ENCODE results near the gene MAP2K3.

The MAP2K3 gene

DNA sequence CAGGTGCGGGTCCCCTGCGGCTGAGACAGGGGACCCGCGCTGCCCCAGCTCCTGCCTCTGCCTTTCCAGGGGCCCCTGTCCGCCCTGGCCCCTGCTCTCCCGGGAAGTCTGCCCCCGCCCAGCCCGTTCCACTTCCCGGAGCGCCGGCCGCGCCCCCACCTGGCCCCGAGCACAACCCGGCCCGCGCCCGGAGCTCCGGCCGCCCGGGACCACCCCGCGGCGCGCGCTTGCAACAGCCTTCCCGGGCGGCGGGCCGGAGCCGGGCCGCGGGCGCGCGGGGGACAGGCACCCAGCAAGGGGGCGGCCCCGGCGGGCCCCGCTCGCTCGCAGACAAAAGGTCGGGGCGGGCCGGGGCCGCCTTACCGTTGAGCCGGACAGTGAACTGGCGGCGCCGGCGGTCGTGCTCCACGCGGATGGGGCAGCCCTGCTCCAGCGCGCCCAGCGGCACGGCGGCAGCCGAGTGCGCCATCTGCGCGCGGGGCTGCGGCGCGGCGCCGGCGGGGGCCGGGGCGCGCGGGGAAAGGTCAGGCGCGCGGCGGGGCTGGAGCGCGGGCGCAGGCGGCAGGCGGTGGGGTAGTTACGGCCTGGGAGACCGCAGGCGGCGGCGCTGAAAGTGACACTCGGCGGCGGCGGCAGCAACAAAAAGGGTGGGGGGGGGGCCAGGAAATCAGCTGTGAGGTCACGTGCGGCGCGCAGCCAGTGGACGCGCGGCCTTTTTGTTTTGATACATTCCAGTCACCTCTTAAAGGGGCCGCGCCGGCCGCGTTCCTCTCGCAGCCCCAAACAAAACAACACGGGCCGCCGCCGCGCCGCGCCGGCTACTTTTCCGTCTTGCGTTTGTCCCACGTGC is 31.5 kb upstream of the MAP2K3 start, which contains the start of gene NATD1:
TSS of gene NATD1 (minus strand) at position 615 of the 850 bp plus-strand sequence. CDS start at position 469, 146 bp downstream.
- peak; percentile 76 for DNase-seq

DNA sequence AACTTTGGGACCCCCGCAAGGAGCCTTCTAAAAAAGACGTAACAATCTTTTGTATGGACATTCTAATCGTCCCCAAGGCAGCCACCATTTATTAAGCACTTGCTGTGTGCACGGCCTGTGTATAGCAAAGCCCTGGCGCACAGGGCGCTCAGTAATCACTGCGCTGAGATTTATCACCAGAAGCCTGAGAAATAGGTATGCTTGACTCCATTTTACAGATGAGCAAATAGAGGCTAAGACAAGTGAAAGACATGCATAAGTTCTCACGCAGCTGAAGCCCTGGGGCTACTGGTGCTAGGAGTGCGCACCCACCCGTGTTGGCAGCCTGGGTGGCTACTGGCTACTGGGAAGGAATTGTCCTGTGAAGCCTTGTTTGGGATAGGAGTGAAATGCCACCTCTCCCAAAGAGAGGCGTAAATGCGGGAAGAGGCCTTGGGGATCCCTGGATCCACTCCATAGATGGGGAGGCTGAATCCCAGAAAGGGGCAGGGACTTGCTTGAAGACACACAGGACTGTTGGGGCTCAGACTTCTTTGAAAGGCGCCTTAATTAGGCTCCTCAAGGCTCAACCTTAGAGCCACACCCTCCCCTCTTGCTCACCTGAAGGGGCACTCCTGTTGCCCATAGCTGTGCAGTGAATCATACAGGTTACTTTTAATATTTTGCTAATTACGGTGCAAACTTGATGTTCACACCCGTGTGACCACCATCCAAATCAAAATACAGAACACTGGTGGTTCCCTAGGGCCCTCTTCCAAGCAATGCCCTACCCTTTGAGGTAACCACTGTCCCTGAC is 30.7 kb upstream of the MAP2K3 start:
- no peak for DNase-seq

DNA sequence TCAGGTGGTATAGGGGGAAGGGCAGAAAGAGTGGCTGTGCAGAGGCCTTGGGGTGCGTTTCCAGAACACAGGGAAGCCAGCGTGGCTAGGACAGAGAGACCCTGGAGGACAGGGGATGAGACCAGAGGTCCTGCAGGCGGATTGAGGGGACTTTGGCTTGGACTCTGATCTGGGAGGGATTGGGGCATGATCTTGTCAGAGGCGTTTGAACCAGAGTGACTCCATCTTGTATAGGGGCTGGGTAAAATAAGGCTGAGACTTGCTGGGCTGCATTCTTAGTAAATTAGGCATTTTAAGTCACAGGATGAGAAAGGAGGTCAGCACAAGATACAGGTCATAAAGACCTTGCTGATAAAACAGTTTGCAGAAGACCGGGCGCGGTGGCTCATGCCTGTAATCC is 25.9 kb upstream of the MAP2K3 start:
- DNase-seq, result no peak

DNA sequence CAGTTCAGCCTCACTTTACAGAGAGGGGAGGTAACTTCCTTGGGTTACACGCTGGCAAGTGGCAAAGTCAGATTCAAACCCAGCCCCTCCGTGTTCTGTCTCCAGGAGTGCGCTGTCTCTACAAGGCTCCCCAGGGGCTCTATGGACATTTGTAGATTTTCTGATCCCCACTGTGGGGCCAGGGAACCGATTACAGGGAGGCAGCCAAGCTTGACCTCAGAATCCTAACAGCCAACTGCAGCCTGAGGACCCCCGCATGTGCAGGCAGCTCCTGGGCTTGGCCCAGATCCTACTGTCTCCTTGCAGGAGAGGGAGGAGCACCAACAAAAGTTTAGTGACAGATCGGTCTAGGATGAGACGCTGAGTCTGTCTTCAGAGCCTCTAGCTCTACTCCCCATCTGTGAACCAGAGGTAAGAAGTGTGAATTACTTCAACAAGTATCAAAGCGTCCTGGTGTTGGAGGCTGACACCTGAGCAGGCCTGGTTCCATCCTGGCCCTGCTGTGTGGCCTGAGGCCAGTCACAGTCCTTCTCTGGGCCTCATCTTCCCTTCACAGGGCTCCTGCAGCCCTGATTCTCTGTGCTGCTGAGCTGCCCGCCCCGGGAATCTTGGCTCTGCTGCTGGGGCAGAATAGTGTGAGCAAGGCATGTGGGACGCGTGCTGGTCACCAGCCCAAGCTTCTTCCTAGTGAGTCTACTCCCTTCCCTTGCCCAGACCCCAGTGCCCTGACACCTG is 22.1 kb upstream of the MAP2K3 start:
- DNase-seq, result no peak

DNA sequence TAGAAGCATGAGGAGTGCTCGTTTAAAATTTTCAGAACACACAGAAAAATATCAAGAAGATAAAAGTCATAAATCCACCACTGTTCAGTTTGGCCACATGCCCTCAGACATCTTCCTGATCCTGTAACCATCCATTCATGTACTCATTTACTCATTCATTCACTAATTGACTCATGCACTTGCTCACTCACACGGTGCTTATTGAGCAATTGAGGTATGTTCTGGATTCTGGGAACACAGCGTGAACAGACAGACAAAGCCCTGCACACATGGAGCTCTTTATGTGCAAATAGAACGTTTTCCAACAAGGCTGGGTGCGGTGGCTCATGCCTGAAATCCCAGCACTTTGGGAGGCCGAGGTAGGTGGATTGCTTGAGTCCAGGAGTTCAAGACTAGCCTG is 21.1 kb upstream of the MAP2K3 start:
- peak; percentile 60 for DNase-seq

DNA sequence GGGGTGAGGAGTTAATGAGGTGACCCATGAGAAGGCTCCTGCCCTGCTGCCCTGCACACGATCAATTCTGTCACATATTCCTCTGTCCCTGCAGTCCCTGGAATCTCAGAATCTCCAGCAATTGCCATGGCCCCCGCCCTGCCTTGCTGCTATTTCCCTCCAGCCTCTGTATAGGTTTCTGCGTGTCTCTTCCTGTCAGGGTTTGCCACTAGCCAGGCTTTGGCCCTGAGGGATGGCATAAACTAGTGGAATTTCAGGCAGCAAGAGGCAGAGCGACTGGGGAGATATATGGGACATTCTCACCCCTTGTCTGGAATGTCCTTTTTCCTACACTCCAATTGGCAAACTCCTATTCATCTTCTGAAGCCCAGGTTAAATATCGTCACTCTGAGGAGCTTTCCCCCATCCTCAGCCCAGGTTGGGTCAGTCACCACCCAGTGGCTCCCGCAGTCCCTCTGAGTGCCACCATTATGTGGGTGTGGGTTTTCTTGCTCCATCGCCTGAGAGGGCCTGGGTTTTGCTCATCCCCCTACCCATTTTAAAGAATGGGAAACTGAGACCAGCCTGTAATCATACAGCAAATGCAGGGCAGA is 15.8 kb upstream of the MAP2K3 start:
- no peak for DNase-seq

DNA sequence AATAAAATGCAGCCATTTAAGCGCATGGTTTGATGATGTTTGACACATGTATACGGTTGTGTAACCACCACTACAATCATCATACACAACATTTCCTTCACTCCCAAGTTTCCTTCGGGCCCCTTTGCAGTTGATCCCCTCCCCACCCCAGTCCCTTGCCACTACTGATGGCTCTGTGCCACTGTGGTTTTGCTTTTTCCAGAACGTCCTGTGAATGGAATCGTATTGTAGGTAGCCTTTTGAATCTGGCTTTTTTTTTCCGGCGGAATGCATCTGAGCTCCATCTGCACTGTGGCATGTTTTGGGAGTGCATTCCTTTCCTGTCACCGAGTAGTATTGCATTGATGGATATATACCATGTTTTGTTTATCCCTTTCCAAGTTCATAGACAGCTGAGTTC is 15.1 kb upstream of the MAP2K3 start:
- no peak for DNase-seq

DNA sequence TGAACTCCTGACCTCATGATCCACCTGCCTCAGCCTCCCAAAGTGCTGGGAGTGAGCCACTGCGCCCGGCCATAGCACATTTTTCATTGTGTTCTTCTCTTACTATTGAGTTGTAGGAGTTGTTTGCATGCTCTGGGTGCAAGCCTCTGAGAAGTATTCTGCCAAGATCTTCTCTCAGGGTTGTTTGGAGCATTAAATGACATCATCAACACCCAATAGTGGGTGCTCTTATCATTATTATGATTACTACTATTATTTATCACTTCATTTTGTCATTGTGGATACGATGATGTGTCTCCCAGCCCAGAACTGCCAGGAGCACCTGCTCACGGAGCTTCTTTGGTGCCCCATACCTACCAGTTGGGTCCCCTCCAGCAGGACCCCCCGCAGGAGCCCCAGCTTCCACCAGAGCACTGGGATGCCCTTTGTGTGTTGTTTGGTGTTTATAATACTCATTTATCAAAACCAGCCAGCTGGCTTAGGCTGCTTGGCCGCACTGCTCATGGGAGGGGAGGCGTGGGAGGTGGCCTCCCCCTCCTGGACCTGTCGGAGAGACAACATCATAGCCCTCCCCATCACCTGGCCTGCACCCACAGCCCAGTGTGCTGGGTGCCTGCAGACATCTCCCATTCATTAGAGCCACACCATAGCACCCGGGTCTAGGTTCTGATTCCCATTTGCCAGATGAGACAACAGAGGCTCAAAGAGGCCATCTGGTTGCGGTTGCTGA is 12.9 kb upstream of the MAP2K3 start:
- DNase-seq, result no peak

DNA sequence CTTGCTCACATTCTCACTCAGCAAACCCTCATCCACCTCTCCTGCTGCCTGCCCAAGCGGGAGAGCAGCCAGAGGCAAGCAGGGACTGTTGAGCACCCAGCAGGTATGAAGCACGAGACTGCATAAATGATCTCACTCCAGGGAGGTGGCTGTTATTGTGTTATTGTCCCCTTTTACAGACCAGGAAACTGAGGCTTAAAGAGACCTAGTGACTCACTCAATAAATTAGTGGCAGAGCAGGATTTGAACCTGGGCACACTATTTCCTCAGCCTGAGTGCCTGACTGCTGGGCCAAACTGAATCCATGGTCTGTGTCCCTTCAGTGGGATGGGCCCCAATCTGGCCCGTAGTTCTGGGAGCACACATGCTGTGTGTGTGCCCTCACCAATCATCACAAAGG is 12.3 kb upstream of the MAP2K3 start:
- DNase-seq, result no peak

DNA sequence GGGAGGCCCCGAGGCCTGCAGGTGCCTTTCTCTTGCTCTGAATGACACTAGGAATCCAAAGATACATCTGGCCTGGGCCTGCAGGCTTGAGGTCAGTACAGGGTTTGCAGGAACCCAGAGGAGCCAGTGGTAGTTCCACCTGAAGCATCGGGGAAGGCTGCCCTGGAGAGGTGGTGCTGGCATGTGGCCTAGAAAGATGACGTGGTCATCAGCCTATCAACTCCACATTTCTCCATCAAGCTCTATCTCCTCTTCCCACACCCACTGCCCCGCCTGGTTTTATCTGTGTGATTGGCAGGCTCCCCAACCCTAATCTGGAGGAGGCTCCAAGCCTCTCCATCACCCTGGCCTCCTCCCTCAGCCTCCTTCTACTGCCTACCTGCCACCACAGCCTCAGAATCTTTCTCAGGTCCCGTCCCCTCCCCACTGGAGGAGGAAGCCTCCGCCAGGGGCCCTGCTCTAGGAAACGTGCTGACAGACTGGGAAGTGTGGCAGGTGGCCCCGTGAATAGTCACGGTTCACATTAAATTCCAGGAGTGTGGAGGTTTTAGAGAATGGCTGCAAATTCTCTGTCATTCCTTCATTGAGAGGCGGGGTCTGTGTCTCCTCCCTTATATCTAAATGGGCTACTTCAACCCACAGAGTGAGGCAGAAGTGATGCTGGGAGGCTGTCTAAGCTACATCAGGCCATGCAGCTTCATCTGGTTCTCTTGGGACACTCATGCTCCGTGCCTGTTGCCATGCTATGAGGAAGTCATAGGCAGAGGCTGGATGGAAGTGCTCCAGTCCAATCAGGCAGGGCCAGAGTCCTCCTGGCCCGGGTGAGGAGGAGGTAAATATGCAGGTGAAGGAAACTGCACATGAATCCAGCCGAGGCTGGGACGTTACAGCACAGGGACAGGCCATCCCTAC is 11.4 kb upstream of the MAP2K3 start:
- no peak for DNase-seq

DNA sequence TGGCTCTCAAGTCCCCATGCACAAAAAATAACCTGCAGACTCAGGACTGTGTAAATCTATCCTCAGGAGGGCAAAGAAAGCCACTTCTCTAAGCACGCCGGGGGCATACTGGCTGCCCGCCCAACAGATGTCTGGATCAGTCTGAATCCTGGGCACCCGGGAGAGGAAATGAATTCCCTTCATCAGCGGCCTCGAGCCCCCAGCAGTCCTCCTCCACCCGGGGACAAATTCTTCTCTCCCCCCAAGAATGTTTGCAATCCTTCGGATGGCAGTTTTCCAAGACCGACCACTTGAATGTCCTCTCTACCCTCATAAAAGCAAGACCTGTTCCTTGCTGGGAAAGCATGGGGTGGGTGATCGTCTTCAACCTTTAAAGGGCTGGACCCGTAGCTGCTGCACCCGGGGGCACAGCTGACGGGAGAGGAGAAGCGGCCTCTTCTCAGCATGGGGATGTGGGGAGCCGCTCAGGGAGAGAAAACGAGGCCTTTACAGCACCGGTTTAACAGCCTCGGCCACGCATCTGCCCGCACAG is 9.4 kb upstream of the MAP2K3 start:
- DNase-seq, result no peak

DNA sequence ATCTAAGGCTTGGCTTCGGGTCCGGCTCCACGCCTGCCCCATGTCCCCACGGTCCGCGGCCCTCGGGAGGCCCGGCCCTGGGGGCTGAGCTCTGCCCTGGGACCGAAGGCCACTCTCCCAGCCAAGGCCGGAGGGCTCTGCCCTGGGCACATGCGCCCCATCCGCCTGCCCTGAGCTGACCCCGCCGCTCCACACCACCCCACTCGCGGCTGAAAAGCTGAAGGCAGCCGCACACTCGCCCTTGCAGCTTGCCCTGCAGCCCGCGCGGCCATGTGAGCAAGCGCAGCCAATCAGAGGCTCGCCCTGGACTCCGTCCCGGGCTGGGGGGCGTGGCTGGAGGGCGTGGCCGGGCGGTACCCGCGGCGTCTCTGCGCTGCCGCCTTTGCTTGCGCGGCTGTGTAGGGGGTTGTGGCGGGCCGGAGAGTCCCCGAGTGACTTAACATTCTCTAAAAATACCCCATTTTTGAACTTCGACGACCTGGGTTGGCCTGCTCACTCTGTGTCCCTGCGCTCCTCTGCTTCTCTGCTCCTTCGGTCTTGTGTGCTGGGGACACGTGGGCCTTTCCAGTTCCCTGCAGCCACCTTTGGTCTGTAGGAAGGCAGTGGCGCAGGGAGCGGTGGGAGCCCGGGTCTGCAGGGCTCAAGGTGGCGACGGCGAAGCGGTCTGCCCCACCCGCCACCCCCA is 8.8 kb upstream of the MAP2K3 start:
- peak; percentile 96 for DNase-seq

DNA sequence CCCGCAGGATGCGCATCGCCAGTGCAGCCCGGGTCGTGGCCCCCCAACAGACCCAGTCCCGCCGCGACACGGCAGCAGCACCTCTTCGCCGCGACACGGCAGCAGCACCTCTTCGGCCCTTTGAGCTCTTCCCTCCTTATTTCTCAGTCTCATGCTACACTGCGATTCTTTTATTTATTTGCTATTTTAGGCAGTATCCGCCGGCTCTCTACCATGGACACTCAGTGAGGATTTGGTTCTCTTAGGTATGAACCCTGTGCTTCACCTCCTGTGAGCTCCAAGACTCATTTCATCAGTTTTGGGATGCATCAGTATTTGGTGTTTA is 8.3 kb upstream of the MAP2K3 start:
- no peak for DNase-seq

DNA sequence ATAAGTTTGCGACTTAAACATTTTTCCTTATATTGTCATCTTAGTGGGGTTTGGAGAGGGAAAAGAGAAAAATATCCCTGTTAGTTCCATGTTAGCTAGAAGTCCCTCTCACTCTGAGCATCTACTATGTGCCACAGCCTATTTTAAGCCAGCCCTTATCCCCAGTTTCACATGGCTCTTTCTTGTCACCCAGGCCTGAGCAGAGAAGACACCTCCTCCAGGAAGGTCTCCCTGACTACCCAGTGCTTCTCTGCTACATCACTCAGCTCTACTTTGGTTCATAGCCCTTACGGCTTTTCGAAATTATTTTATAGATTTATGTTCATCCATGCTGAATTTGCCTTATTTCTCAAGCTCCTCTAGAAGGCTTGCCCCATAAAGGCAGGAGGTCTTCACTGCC is 7.2 kb upstream of the MAP2K3 start:
- DNase-seq, result no peak

DNA sequence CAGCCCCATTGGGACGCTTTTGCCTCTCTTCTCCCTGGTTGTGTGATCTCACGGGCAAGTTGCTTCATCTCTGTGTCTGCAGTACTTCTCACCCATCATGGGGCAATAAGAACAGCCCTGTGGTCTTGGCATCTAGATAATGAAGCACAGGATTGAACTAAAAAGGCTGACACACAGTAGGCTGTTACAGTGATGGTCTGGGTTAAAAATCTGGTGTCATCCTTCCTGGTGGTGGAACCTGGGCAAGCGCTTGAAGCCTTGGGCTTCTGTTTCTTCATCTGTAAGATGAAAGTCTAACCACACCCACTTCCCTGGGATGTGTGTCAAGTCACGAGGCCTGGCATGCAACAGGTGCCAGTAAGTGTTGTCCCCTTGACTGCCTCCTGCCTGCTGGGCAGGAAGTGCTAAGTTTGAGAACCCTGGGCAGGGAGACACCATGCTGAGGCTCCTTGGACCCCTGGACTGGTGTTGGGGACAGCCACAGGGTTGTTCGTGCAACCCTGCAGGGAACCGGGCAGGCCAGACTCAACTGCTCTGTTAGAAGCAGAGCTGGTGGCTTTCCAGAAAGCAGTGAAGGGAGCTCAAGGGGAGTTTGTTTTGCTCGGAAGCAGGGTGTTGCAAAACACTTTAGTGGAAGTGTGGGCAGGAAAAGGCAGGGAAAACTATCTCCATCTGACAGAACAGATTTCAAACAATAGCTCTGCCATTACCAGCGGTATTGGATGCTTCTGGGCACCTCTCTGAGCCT is 5.9 kb upstream of the MAP2K3 start:
- peak; percentile 70 for DNase-seq

DNA sequence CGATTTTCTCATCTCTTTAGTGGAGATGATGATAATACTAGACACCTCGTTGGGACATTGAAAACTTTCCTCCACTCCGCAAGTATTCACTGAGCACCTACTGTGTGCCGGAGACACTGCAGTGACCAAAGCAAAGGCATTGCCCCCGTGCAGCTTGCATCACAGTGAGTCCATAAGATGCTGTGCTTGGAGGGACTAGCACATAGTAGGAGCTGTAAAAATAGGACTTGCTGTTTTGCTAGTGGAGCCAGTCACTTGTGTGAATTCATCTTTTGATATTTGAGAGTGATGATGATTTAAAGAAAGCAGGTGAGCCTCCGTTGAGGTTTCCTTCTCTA is 5.3 kb upstream of the MAP2K3 start:
- DNase-seq, result no peak

DNA sequence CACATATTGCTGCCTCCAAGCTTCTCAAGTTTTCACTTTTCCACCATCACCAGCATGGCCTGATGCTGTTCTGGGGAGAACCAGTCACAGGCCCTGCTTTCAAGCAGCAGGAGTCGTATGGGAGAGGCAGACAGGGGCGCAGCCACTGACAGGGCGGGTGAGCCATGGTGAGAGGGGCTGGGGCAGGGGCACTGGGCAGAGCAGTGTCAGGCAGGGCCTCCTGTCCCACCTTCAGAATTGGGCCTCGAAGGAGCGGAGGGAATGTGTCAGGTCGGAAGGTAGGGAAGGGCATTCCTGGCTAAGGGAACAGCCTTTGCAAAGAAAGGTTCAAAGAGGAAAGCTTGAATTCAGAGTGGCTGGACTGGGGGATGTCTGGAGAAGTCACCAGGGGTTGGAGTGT is 4.9 kb upstream of the MAP2K3 start:
- no peak for DNase-seq

DNA sequence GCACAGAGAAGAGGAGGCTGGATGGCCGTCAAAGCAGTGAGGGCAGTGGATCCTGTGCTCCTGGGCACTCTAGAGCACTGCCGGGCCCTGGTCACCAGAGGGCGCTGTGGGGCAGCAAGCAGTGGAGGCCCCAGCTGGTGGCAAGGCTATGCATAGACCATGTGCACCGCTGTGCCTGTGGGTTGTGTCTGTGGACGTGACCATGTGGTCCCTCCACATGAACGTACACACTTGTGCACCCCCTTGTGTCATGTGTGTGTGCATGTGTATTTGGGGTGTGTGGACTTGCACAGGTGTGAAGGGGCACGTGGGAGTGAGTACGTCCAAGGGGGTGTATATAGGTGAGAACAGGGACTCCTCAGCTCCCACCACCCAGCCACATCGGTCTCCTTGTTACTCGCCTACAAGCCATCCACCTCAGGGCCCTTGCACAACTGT is 4.4 kb upstream of the MAP2K3 start:
- peak; percentile 94 for DNase-seq

DNA sequence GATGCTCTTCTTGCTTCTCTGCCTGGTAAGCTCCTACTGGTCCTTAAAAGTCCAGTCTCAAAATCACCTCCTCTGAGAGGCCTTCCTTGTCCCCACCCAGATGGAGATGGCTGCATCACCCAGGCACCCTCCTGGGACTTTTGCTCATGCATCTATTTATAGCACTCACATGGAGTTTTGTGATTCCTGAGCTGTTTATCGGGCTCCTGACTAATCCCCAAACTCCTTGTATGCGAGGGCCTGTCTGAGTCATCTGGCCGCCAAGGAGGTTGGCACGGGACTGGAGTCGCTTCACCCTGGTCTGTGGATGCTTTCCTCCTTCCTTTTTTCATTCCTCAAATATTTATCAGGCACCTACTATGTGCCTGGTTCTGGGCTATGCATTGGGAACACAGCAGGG is 2.3 kb upstream of the MAP2K3 start:
- DNase-seq, result no peak

DNA sequence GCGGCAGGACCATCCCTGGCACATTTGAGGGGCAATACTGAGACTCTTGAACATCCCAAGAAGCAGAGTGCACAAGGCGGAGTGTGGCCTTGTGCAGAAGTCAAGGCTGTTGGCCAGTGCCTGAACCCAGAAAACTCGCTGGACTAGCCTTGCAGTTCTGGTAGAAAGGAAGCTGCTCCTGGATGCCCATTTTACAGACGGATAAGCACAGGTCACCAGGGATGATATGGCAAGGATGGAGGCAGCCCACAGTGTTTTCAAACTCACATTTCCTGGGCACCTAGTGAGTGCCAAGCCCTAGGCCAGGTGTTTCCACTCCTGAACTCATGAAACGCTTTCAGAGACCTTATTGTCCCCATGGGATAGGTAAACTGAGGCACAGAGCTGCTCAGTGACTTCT is 1.7 kb upstream of the MAP2K3 start:
- DNase-seq, result no peak

All from activated CD4-positive, alpha-beta T cell treated with anti-CD3 and anti-CD28 coated beads, Interleukin-2, Interleukin-6, amounts not matched to agents 100 ng/mL and 50 ng/mL, durations not matched to agents 16 hours and 8 hours (primary cell).